Measurements from ENCODE around the gene SMOC1. TPM values are rescaled to one million over a fixed set of nuclear protein-coding genes. Genes with fewer than 3 reads are reported as not detected.

The SMOC1 gene
- total and polyA plus RNA-seq, 9 of the 15 experiments (the other 6 are each of a cell fraction or from before 2014, with no cell fraction given): 0.04 TPM; not detected in 8

GRCh38 chr14:69956970-69957369 is 77.8 kb downstream of the SMOC1 start:
- POLR2A ChIA-PET: no interaction called here
- TF ChIP-seq MTA3 (IDR thresholded peaks at IDR 0.05; ENCODE audit: borderline replicate concordance): no peak
- TF ChIP-seq ZFP36 (IDR thresholded peaks at IDR 0.05; ENCODE audit: low read depth, low read length, partially characterized antibody): no peak
- ATAC-seq (no peak), FAIRE-seq (no peak), DNase-seq (ENCODE audit: extremely low read depth in 1 of 4, low spot score in 3 of 4) (no peak)
- no peaks in the 10 kb centered on the region for H3K79me2 ChIP-seq (ENCODE audit: control insufficient read depth, insufficient read depth, low read length)
- no peaks in the 10 kb centered on the region for H3K36me3 ChIP-seq (ENCODE audit: control insufficient read depth, insufficient read depth, low read length)
- CTCF ChIA-PET (ENCODE audit: low intra/inter-chr PET ratio): no interaction called here
- no TSS peak for BruUV-seq (replicated peaks)
- no peaks in the 10 kb centered on the region for H3K9me3 ChIP-seq (replicated peaks; ENCODE audit: control insufficient read depth, insufficient read depth, low read depth, low read length)
- H4K20me1 ChIP-seq (replicated peaks; ENCODE audit: control insufficient read depth, insufficient read depth, low read length): no peaks in the 10 kb centered on the region
- in situ Hi-C loops (cut with MboI) (no loop called here), intact Hi-C loops (cut with micrococcal nuclease) (no loop called here)
- H3K27ac ChIP-seq (ENCODE audit: extremely low read depth, low read depth, low read length): no peak overlapping the region
- H3K9me1 ChIP-seq (ENCODE audit: control insufficient read depth, insufficient read depth, low read length): no peaks in the 10 kb centered on the region
- H3K4me2 ChIP-seq (ENCODE audit: insufficient read depth, low read length): no peak overlapping the region
- WGBS (ENCODE audit: insufficient coverage, low coverage, missing lambda C conversion rate): 0% methylated on average over 3 of the region's 3 CpGs
- peaks cover 0 to 10% of the 10 kb centered on the region in 2 experiments; a peak in 2 of 5 replicates for H3K27me3 ChIP-seq (ENCODE audit: control insufficient read depth in 2 of 2, insufficient read depth in 2 of 2, low read length in 2 of 2)
- H2AFZ ChIP-seq (ENCODE audit: low read depth, low read length): no peak overlapping the region
- H3K4me3 ChIP-seq: no peak overlapping the region
- no peak overlapping the region for H3K9ac ChIP-seq (ENCODE audit: insufficient read depth in 1 of 2, low read depth in 2 of 2, low read length in 2 of 2)
- no peaks in the 10 kb centered on the region for H3K4me1 ChIP-seq (replicated peaks in 1 of 2; ENCODE audit: control insufficient read depth in 2 of 2, insufficient read depth in 2 of 2, low read length in 2 of 2)

DNA sequence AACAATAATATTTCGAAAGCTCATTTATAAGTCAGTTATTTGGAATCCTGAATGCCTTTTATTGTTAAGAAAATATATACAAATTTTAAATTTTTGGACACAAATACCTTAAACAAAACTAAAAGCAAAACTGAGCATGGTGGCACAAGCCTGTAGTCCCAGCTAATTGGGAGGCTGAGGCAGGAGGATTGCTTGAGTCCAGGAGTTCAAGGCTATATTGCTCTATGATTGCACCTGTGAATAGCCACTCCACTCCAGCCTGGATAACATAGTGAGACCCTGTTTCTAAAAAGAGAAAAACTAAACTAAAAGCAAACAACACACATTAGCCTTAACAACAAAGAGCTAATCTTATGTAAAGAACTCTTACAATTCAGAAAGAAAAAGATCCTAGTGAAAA is 78.8 kb downstream of the SMOC1 start:
- Histone ChIP-seq H3K27ac (ENCODE audit: extremely low read depth, low read depth, low read length) (no peak overlapping the region), H3K9me3 (replicated peaks; ENCODE audit: control insufficient read depth, insufficient read depth, low read depth, low read length) (no peaks in the 10 kb centered on the region), H3K4me2 (ENCODE audit: insufficient read depth, low read length) (no peak overlapping the region), H3K9me1 (ENCODE audit: control insufficient read depth, insufficient read depth, low read length) (no peaks in the 10 kb centered on the region), H3K4me1 (replicated peaks in 1 of 2; ENCODE audit: control insufficient read depth in 2 of 2, insufficient read depth in 2 of 2, low read length in 2 of 2) (no peaks in the 10 kb centered on the region), H3K36me3 (ENCODE audit: control insufficient read depth, insufficient read depth, low read length) (no peaks in the 10 kb centered on the region), H3K4me3 (no peak overlapping the region), H3K79me2 (ENCODE audit: control insufficient read depth, insufficient read depth, low read length) (no peaks in the 10 kb centered on the region), H3K9ac (ENCODE audit: insufficient read depth in 1 of 2, low read depth in 2 of 2, low read length in 2 of 2) (no peak overlapping the region), H4K20me1 (replicated peaks; ENCODE audit: control insufficient read depth, insufficient read depth, low read length) (no peaks in the 10 kb centered on the region), H2AFZ (ENCODE audit: low read depth, low read length) (no peak overlapping the region), H3K27me3 (ENCODE audit: control insufficient read depth in 2 of 2, insufficient read depth in 2 of 2, low read length in 2 of 2) (peaks cover 0 to 10% of the 10 kb centered on the region in 2 experiments; a peak in 2 of 5 replicates)
- ChIA-PET POLR2A (no interaction called here), CTCF (ENCODE audit: low intra/inter-chr PET ratio) (interaction anchor here (0.6 kb wide), 1 partner anchor 198 kb away, joined by 3 read pairs; no protein-coding TSS in a partner anchor)
- FAIRE-seq: no peak
- BruUV-seq (replicated peaks): no TSS peak
- no peak for DNase-seq (ENCODE audit: extremely low read depth in 1 of 4, low spot score in 3 of 4)
- in situ Hi-C loops (cut with MboI): no loop called here
- WGBS (ENCODE audit: insufficient coverage, low coverage, missing lambda C conversion rate): 0% methylated on average over 1 of the region's 1 CpG
- ATAC-seq: no peak
- intact Hi-C loops (cut with micrococcal nuclease): no loop called here
- TF ChIP-seq CBX5 (IDR thresholded peaks at IDR 0.05; ENCODE audit: borderline replicate concordance, low read depth): no peak
- TF ChIP-seq, protein P1, sequence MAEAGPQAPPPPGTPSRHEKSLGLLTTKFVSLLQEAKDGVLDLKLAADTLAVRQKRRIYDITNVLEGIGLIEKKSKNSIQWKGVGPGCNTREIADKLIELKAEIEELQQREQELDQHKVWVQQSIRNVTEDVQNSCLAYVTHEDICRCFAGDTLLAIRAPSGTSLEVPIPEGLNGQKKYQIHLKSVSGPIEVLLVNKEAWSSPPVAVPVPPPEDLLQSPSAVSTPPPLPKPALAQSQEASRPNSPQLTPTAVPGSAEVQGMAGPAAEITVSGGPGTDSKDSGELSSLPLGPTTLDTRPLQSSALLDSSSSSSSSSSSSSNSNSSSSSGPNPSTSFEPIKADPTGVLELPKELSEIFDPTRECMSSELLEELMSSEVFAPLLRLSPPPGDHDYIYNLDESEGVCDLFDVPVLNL (CRISPR knock-in tag; IDR thresholded peaks at IDR 0.05; ENCODE audit: low read depth): no peak
- TF ChIP-seq MCM7 (IDR thresholded peaks at IDR 0.05): no peak
- TF ChIP-seq YBX1 (IDR thresholded peaks at IDR 0.05): no peak
- no peak for TF ChIP-seq ZBED1 (IDR thresholded peaks at IDR 0.05)
- no peak for TF ChIP-seq ZNF133 (CRISPR knock-in tag; IDR thresholded peaks at IDR 0.05)
- no peak for TF ChIP-seq POLR3A (IDR thresholded peaks at IDR 0.05; ENCODE audit: borderline replicate concordance, extremely low read depth, insufficient read depth, insufficient read length)
- TF ChIP-seq MED1 (CRISPR knock-in tag; IDR thresholded peaks at IDR 0.05; ENCODE audit: borderline replicate concordance): no peak
